Trophoblast cell (in vitro differentiated cells and primary cell): ENCODE measurements around the gene UMPS.

Source experiments
- DNase-seq, 2 donors: peaks; one replicate each; pipeline ENCODE4 v3.0.0-alpha.2; 2016
- H2AFZ ChIP-seq: 2 replicates; pipeline ENCODE4 v1.6.1; 2013; ENCODE audit warnings: low read length, moderate library complexity, mild to moderate bottlenecking; ENCODE audit not compliant: insufficient read depth, poor library complexity
- H2AK5ac ChIP-seq: 2 replicates; pipeline ENCODE4 v1.6.1; 2013; ENCODE audit warnings: mild to moderate bottlenecking, low read length
- H2BK120ac ChIP-seq: 2 replicates; pipeline ENCODE4 v1.6.1; 2013; ENCODE audit warnings: low read length, mild to moderate bottlenecking, moderate library complexity; ENCODE audit not compliant: insufficient read depth, poor library complexity
- H2BK12ac ChIP-seq: 2 replicates; pipeline ENCODE4 v1.6.1; 2013; ENCODE audit warnings: mild to moderate bottlenecking, low read length, moderate library complexity
- H2BK5ac ChIP-seq: 2 replicates; pipeline ENCODE4 v1.6.1; 2013; ENCODE audit warnings: low read length, low read depth, moderate library complexity, mild to moderate bottlenecking; ENCODE audit not compliant: poor library complexity
- H3K14ac ChIP-seq: 2 replicates; pipeline ENCODE4 v1.6.1; 2013; ENCODE audit warnings: mild to moderate bottlenecking, low read length
- H3K18ac ChIP-seq: 2 replicates; pipeline ENCODE4 v1.6.1; 2013; ENCODE audit warnings: mild to moderate bottlenecking, low read length
- H3K23ac ChIP-seq: 2 replicates; pipeline ENCODE4 v1.6.1; 2013; ENCODE audit warnings: low read length
- H3K27ac ChIP-seq: 2 replicates; pipeline ENCODE4 v1.5.1; 2013; ENCODE audit warnings: low read depth, mild to moderate bottlenecking, inconsistent platforms, low read length, moderate library complexity
- H3K27me3 ChIP-seq: 2 replicates; pipeline ENCODE4 v1.6.1; 2013; ENCODE audit warnings: inconsistent platforms, mild to moderate bottlenecking, low read length, moderate library complexity; ENCODE audit not compliant: insufficient read depth
- H3K36me3 ChIP-seq, 2 experiments: 1 replicate in 1 of 2; 2 replicates in 1 of 2; pipeline ENCODE4 v1.6.1; 2013; ENCODE audit warnings: low read length in 2 of 2, mild to moderate bottlenecking in 2 of 2, moderate library complexity in 1 of 2; ENCODE audit not compliant: insufficient read depth in 2 of 2, control insufficient read depth in 1 of 2
- H3K4ac ChIP-seq: 2 replicates; pipeline ENCODE4 v1.6.1; 2013; ENCODE audit warnings: low read depth, mild to moderate bottlenecking, low read length, moderate library complexity
- H3K4me1 ChIP-seq, 2 experiments: 1 replicate in 1 of 2; 2 replicates in 1 of 2; pipeline ENCODE4 v1.6.1; 2013; ENCODE audit warnings: low read length in 2 of 2, mild to moderate bottlenecking in 2 of 2, moderate library complexity in 1 of 2; ENCODE audit not compliant: insufficient read depth in 2 of 2, control insufficient read depth in 1 of 2
- H3K4me2 ChIP-seq: 2 replicates; pipeline ENCODE4 v1.6.1; 2013; ENCODE audit warnings: inconsistent platforms, mild to moderate bottlenecking, low read length, moderate library complexity
- H3K4me3 ChIP-seq: 2 replicates; pipeline ENCODE4 v1.5.1; 2013; ENCODE audit warnings: mild to moderate bottlenecking, low read depth, low read length, inconsistent platforms
- H3K79me1 ChIP-seq: one replicate; pipeline ENCODE4 v1.6.1; 2013; ENCODE audit warnings: low read length
- H3K79me2 ChIP-seq: 2 replicates; pipeline ENCODE4 v1.6.1; 2013; ENCODE audit warnings: low read length, mild to moderate bottlenecking; ENCODE audit not compliant: control insufficient read depth, insufficient read depth, poor library complexity
- H3K9ac ChIP-seq: 2 replicates; pipeline ENCODE4 v1.6.1; 2013; ENCODE audit warnings: mild to moderate bottlenecking, low read length
- H3K9me3 ChIP-seq: 2 replicates; pipeline ENCODE4 v1.6.1; 2013; ENCODE audit warnings: low read depth, mild to moderate bottlenecking, control low read depth, inconsistent platforms, low read length; ENCODE audit not compliant: insufficient read depth
- H4K12ac ChIP-seq: 2 replicates; pipeline ENCODE4 v1.6.1; 2013; ENCODE audit warnings: low read depth, mild to moderate bottlenecking, low read length, moderate library complexity
- H4K8ac ChIP-seq: 2 replicates; pipeline ENCODE4 v1.6.1; 2013; ENCODE audit warnings: low read depth, mild to moderate bottlenecking, low read length, moderate library complexity
- H4K91ac ChIP-seq: one replicate; pipeline ENCODE4 v1.6.1; 2013; ENCODE audit warnings: low read depth, mild to moderate bottlenecking, low read length, moderate library complexity
- WGBS: extraction: QIAGEN DNeasy Blood & Tissue Kit; methylation state at CpG from one replicate; pipeline ENCODE4 v1.1.7; 2013; ENCODE audit warnings: missing lambda C conversion rate; ENCODE audit not compliant: insufficient read length, insufficient coverage; ENCODE audit errors: extremely low coverage; 5-methylcytosine and 5-hydroxymethylcytosine counted together

The UMPS gene

DNA sequence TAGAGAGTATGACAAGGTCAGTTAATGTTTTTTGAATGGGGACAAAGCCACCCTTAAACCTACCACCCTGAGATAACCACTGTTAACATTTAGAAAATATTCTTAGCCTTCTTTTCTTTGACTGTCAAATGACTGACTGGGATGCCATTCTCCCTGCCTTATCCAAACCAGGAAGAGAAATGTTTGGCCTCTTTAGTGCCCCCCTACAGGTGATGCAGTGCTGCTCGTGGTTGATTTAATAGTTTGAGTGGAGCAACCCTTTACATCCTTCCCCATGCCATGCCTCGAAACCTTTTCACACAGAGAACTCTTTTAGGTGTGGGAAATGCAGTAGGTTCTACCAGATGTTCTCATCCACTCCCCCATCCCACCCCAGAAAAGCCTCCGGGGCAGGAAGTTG, 38.7 kb upstream of the UMPS start:
- Histone ChIP-seq H3K4me2 (no peak overlapping the region), H3K4ac (peak overlapping the region; percentile 3), H4K91ac (no peak overlapping the region), H3K36me3 (no peaks in the 10 kb centered on the region), H3K27ac (no peak overlapping the region), H3K79me2 (no peaks in the 10 kb centered on the region), H2BK5ac (no peak overlapping the region), H3K14ac (no peak overlapping the region), H2AFZ (no peak overlapping the region), H4K12ac (no peak overlapping the region), H4K8ac (no peak overlapping the region), H3K9ac (no peak overlapping the region), H3K23ac (no peak overlapping the region), H2BK120ac (no peak overlapping the region), H3K27me3 (no peaks in the 10 kb centered on the region), H3K18ac (no peak overlapping the region), H2AK5ac (no peak overlapping the region), H3K9me3 (no peaks in the 10 kb centered on the region), H3K4me3 (no peak overlapping the region), H3K79me1 (peaks cover 2% of the 10 kb centered on the region), H2BK12ac (no peak overlapping the region), H3K4me1 (peaks cover 0 to 3% of the 10 kb centered on the region in 2 experiments)
- no CpG with 5 or more reads among the region's 3 CpGs for WGBS
- DNase-seq, result no peak

DNA sequence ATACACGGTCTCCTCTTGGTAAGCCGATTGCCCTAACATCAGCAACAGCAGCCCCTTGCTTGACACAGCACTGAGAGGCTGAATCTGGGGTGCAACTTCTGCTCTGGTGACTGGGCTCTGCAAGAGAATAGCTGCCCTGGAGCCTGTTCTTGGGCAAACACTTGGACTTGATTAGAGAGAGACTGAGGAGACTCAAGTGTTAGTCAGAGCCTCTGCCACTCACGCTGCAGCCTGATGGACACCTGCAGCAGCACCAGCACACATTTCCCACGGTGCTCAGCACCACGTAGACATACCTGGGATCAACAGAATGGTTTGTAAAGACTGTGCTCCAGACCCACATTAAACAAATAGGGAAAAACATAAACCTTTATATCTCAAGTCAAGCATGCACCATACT, 35.8 kb upstream of the UMPS start:
- no peaks in the 10 kb centered on the region for H3K79me2 ChIP-seq
- H3K27ac ChIP-seq, result no peak overlapping the region
- peak overlapping the region; percentile 50 for H2BK12ac ChIP-seq
- no peak overlapping the region for H4K91ac ChIP-seq
- H3K18ac ChIP-seq, result no peak overlapping the region
- H3K9me3 ChIP-seq, result no peaks in the 10 kb centered on the region
- no peak overlapping the region for H2BK120ac ChIP-seq
- no peak overlapping the region for H4K12ac ChIP-seq
- no peak overlapping the region for H4K8ac ChIP-seq
- no peaks in the 10 kb centered on the region for H3K27me3 ChIP-seq
- no peak overlapping the region for H2AK5ac ChIP-seq
- WGBS, result no CpG with 5 or more reads among the region's 5 CpGs
- no peak overlapping the region for H3K23ac ChIP-seq
- no peak overlapping the region for H3K14ac ChIP-seq
- no peak overlapping the region for H2AFZ ChIP-seq
- H2BK5ac ChIP-seq, result no peak overlapping the region
- H3K4ac ChIP-seq, result no peak overlapping the region
- H3K79me1 ChIP-seq, result no peaks in the 10 kb centered on the region
- H3K4me3 ChIP-seq, result no peak overlapping the region
- H3K4me2 ChIP-seq, result no peak overlapping the region
- peaks cover 0 to 3% of the 10 kb centered on the region in 2 experiments for H3K4me1 ChIP-seq
- H3K36me3 ChIP-seq, result peaks cover 0 to 2% of the 10 kb centered on the region in 2 experiments
- DNase-seq, result no peak
- no peak overlapping the region for H3K9ac ChIP-seq

DNA sequence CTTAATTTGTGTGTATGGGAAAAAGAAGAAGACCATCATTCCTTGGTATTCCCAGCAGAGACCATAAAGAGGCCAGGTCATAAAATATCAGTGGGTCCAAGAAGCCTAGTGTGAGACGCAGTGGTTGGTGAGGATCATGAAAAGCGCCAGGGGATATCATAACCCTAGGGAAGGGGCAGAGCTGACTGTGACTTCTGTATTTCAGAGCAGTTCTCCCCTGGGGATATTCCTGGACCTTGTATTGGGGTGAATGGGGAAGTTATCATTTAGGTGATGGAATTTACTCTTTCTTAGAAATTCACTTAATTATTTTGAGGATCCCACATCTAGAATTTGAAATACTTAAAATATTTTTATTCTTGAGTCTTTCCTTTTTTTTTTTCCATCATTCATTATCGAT, 34.9 kb upstream of the UMPS start:
- Histone ChIP-seq H3K27ac (no peak overlapping the region), H3K4ac (no peak overlapping the region), H3K14ac (no peak overlapping the region), H3K4me1 (peaks cover 2 to 7% of the 10 kb centered on the region in 2 experiments), H3K4me2 (no peak overlapping the region), H3K23ac (no peak overlapping the region), H4K12ac (no peak overlapping the region), H3K79me2 (no peaks in the 10 kb centered on the region), H2BK5ac (no peak overlapping the region), H3K18ac (no peak overlapping the region), H4K91ac (no peak overlapping the region), H2AFZ (no peak overlapping the region), H3K36me3 (peaks cover 0 to 7% of the 10 kb centered on the region in 2 experiments), H2AK5ac (no peak overlapping the region), H3K4me3 (no peak overlapping the region), H2BK120ac (no peak overlapping the region), H3K9ac (no peak overlapping the region), H3K79me1 (no peaks in the 10 kb centered on the region), H2BK12ac (no peak overlapping the region), H3K9me3 (no peaks in the 10 kb centered on the region), H3K27me3 (no peaks in the 10 kb centered on the region), H4K8ac (no peak overlapping the region)
- no CpG with 5 or more reads among the region's 3 CpGs for WGBS
- no peak for DNase-seq

DNA sequence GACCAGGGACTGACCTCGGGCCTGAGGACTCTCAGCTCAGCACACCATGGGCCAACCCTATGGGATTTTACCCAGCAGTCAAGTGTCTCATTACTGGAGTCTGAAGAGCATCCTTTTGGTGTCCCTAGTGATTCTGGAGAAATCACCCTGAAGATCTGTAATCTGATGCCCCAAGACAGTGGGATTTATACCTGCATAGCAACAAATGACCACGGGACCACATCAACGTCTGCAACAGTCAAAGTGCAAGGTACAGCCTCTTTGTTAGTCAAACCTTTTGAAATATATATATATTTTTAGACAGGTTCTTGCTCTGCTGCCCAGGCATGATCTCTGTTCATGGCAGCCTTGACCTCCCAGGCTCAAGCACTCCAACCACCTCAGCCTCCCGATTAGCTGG, 34.2 kb upstream of the UMPS start:
- no CpG with 5 or more reads among the region's 4 CpGs for WGBS

More for the DNA sequence above, 34.2 kb upstream of the UMPS start:
- Histone ChIP-seq H3K27ac (no peak overlapping the region), H3K79me1 (no peaks in the 10 kb centered on the region), H3K4me2 (no peak overlapping the region), H2AFZ (no peak overlapping the region), H3K23ac (no peak overlapping the region), H3K14ac (no peak overlapping the region), H2BK12ac (no peak overlapping the region), H3K18ac (no peak overlapping the region), H4K12ac (no peak overlapping the region), H3K4me1 (peaks cover 2 to 4% of the 10 kb centered on the region in 2 experiments), H3K27me3 (no peaks in the 10 kb centered on the region), H2BK5ac (no peak overlapping the region), H3K36me3 (peaks cover 0 to 7% of the 10 kb centered on the region in 2 experiments), H2BK120ac (no peak overlapping the region), H2AK5ac (no peak overlapping the region), H3K9ac (no peak overlapping the region), H4K91ac (no peak overlapping the region), H4K8ac (no peak overlapping the region), H3K79me2 (no peaks in the 10 kb centered on the region), H3K4ac (no peak overlapping the region), H3K4me3 (no peak overlapping the region), H3K9me3 (no peaks in the 10 kb centered on the region)
- no peak for DNase-seq
